OCI-LY3 (cell line): ENCODE data around the gene SPATA9.

ENCODE experiments used
- H2AFZ ChIP-seq: fragments of 200-600, 300-600 bp; shearing (Covaris generic); 2 replicates; pipeline ENCODE4 v1.6.0; 2014; ENCODE audit warnings: antibody characterized with exemption, low read depth, low read length
- H3K27ac ChIP-seq: fragments of 200-600, 300-600 bp; sonication (generic); 2 replicates; pipeline ENCODE4 v1.5.1; 2014; ENCODE audit warnings: mild to moderate bottlenecking, low read length, moderate library complexity, mixed read lengths
- H3K27me3 ChIP-seq: fragments of 200-600, 300-600 bp; sonication (generic); 2 replicates; pipeline ENCODE4 v1.6.1; 2014; ENCODE audit warnings: low read depth, low read length, mixed read lengths
- H3K36me3 ChIP-seq: fragments of 200-600, 300-600 bp; sonication (generic); replicated peaks from 2 replicates; pipeline ENCODE3; 2014; ENCODE audit warnings: low read depth, low read length, mixed read lengths
- H3K4me1 ChIP-seq: fragments of 300-600, 200-600 bp; sonication (generic); 2 replicates; pipeline ENCODE4 v1.6.1; 2014; ENCODE audit warnings: low read length, mixed read lengths
- H3K4me2 ChIP-seq: fragments of 200-600, 300-600 bp; sonication (generic); 2 replicates; pipeline ENCODE4 v1.6.1; 2014; ENCODE audit warnings: low read length, mixed read lengths
- H3K4me3 ChIP-seq: fragments of 300-600, 200-600 bp; sonication (generic); 2 replicates; pipeline ENCODE4 v1.5.1; 2014; ENCODE audit warnings: antibody characterized with exemption, mild to moderate bottlenecking, low read length, moderate library complexity
- H3K79me2 ChIP-seq: fragments of 300-600, 200-600 bp; shearing (Covaris generic); 2 replicates; pipeline ENCODE4 v1.6.1; 2014; ENCODE audit warnings: mild to moderate bottlenecking, low read length, mixed read lengths
- H3K9ac ChIP-seq: fragments of 300-600, 200-600 bp; shearing (Covaris generic); 2 replicates; pipeline ENCODE4 v1.6.0; 2014; ENCODE audit warnings: mild to moderate bottlenecking, low read length, moderate library complexity
- H3K9me3 ChIP-seq: fragments of 200-600, 300-600 bp; shearing (Covaris generic); 2 replicates; pipeline ENCODE4 v1.6.1; 2014; ENCODE audit warnings: low read length, mixed read lengths; ENCODE audit not compliant: insufficient read depth
- H4K20me1 ChIP-seq: fragments of 200-600, 300-600 bp; sonication (generic); 2 replicates; pipeline ENCODE4 v1.6.1; 2016; ENCODE audit warnings: low read length, mixed read lengths; ENCODE audit not compliant: insufficient read depth
- CTCF ChIP-seq: fragments of 200-600, 300-600 bp; sonication (generic); IDR thresholded peaks from 2 replicates; pipeline ENCODE4 v1.5.1; 2014; ENCODE audit warnings: antibody characterized with exemption, low read length, low read depth
- EZH2phosphoT487 ChIP-seq: fragments of 200-600 bp; shearing (Covaris generic); IDR thresholded peaks from 2 replicates; pipeline ENCODE4 v1.6.1; 2018; ENCODE audit warnings: antibody characterized with exemption, mixed run types, low read depth

The SPATA9 gene

DNA sequence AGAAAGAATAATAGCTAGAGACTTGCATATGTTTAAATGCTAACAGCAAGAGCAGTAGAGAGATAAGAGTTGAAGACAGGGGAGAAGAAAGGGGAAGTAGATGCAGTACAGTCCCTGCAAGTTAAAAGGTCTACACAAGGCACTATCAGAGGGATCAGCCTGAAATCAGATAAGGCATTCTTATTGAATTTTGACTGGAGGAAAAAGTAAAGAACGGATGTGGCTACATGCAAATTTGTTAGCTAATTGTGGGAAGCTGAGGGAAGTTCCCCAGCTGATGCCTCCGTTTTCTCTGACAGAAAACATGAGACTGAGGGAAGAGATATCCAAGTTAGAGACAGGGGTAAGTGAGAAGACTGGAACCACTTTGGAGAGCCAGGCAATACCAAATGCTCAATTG is 35.4 kb upstream of the SPATA9 start:
- Histone ChIP-seq H3K79me2 (no peaks in the 10 kb centered on the region), H3K36me3 (no peaks in the 10 kb centered on the region), H4K20me1 (no peaks in the 10 kb centered on the region), H3K4me3 (no peak overlapping the region; the same call in 1 of the 2 replicates), H3K4me2 (peak overlapping the region; percentile 68), H3K27me3 (no peaks in the 10 kb centered on the region), H3K27ac (no peak overlapping the region), H3K9ac (no peak overlapping the region), H3K4me1 (peaks cover 17% of the 10 kb centered on the region), H3K9me3 (no peaks in the 10 kb centered on the region), H2AFZ (no peak overlapping the region)
- TF ChIP-seq EZH2phosphoT487 (no peak), CTCF (no peak)

DNA sequence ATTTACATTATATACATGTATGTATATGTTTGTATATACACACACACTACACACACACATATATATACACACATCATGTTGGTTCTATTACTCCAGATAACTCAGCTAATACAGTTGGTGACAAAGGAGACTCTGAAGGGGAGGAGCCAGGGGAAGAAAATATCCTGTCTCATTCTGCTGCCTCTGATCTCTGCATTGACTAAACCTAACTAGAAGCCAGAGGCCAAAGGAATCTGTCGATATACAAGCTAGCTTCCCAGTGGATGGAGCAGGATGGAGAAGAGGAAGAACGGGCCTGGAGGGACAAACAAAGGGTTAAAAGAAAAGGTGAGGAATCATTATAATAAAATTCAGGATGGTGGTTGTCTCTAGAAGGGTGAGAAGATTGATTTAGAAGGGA is 34.6 kb upstream of the SPATA9 start:
- Histone ChIP-seq H3K27ac (no peak overlapping the region), H3K79me2 (no peaks in the 10 kb centered on the region), H3K9ac (no peak overlapping the region), H3K27me3 (no peaks in the 10 kb centered on the region), H3K9me3 (no peaks in the 10 kb centered on the region), H3K4me2 (no peak overlapping the region), H4K20me1 (no peaks in the 10 kb centered on the region), H3K4me3 (no peak overlapping the region), H2AFZ (no peak overlapping the region), H3K36me3 (no peaks in the 10 kb centered on the region), H3K4me1 (peaks cover 17% of the 10 kb centered on the region)
- TF ChIP-seq EZH2phosphoT487 = no peak
- no peak for TF ChIP-seq CTCF

DNA sequence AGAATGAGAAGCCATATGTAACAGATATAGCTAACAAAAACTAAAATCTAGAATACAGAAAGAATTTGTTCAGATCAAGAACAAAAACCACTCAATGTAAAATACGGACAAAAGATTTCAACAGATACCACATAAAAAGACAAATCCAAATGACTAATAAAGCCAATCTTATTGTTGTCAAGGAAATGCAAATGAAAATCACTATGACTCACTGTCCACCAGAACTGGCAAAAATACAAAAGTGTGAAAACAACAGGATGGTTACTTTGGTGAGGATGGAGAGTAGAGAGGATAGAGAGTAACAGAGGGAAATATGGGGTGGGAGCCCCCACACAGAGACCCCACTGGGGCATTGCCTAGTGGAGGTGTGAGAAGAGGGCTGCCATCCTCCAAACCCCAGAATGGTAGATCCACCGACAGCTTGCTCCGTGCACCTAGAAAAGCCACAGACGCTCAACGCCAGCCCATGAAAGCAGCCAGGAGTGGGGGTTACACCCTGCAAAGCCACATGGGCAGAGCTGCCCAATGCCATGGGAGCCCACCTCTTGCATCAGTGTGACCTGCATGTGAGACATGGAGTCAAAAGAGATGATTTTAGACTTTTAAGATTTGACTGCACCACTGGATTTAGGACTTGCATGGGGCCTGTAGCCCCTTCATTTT is 33.1 kb upstream of the SPATA9 start:
- H3K27ac ChIP-seq = no peak overlapping the region

More for the DNA sequence above, 33.1 kb upstream of the SPATA9 start:
- Histone ChIP-seq H2AFZ (no peak overlapping the region), H3K4me3 (no peak overlapping the region), H3K79me2 (no peaks in the 10 kb centered on the region), H4K20me1 (no peaks in the 10 kb centered on the region), H3K36me3 (no peaks in the 10 kb centered on the region), H3K4me2 (no peak overlapping the region), H3K4me1 (peaks cover 17% of the 10 kb centered on the region), H3K9me3 (no peaks in the 10 kb centered on the region), H3K27me3 (no peaks in the 10 kb centered on the region), H3K9ac (no peak overlapping the region)
- TF ChIP-seq EZH2phosphoT487 (no peak), CTCF (no peak)
